Mucosa of descending colon (tissue), 3 donors: ENCODE data around the gene PSPC1. TPM values are rescaled to one million over a fixed set of nuclear protein-coding genes. Genes with fewer than 3 reads are reported as not detected.

Experiments used
- ATAC-seq: fragments of 200-7000 bp; cut with Tn5 transposase; one replicate; pipeline ENCODE4 v1.9.1; 2020; ENCODE audit warnings: mild to moderate bottlenecking, moderate library complexity
- DNase-seq, 3 donors: peaks; one replicate each; pipeline ENCODE4 v3.0.0-alpha.2; 2020
- H3K36me3 ChIP-seq: fragments of 200-600 bp; one replicate; pipeline ENCODE4 v1.8.0; 2021; ENCODE audit warnings: low read depth, mild to moderate bottlenecking
- H3K4me1 ChIP-seq: fragments of 200-600 bp; one replicate; pipeline ENCODE4 v1.8.0; 2021; ENCODE audit warnings: low read depth, mild to moderate bottlenecking
- H3K4me3 ChIP-seq: fragments of 200-600 bp; one replicate; pipeline ENCODE4 v1.8.0; 2021; ENCODE audit warnings: mild to moderate bottlenecking
- H3K9me3 ChIP-seq: fragments of 200-600 bp; one replicate; pipeline ENCODE4 v1.8.0; 2021; ENCODE audit warnings: mild to moderate bottlenecking
- CTCF ChIP-seq: fragments of 200-600 bp; IDR thresholded peaks from one replicate; pipeline ENCODE4 v1.8.0; 2022; ENCODE audit warnings: antibody characterized with exemption, mild to moderate bottlenecking
- intact Hi-C, 2 donors: fragments of 100-400 bp; cut with DNase I in 1 of 2; cut with micrococcal nuclease in 1 of 2; formaldehyde crosslinking; loops; one replicate each; pipeline versions ENCODE4 v1.11.0 to v1.11.1; 2022; cut with DNase I, micrococcal nuclease
- total RNA-seq, 3 donors: library from RNA; stranded (reverse); fragmentation: NEBNext Ultra II Directional in 2 of 3; extraction: Animal tissue kit (Norgen Biotek cat#: 25700) in 2 of 3; gene quantifications; one replicate each; pipeline versions ENCODE4 v1.2.1 to v1.2.4, GENCODE V29; 2021 to 2023
- donor health status: DM: no; HTN: no; CAD: no; lungs with moderate emphysema.
- donor health status: DM: no; HTN: no; CAD: no.
- donor health status: DM: no; HTN: yes; CAD: no.

Gene PSPC1
- total RNA-seq, 3 donors from 2014 or later = 40.1 to 47.9 (median 42.9) TPM

GRCh38 chr13:19657872-19658591, 124.7 kb downstream of the PSPC1 start:
- no peak for TF ChIP-seq CTCF
- no peak for ATAC-seq
- no peak for DNase-seq
- no peak overlapping the region for H3K4me3 ChIP-seq
- H3K4me1 ChIP-seq = no peaks in the 10 kb centered on the region
- intact Hi-C loops = no loop called here
- no peaks in the 10 kb centered on the region for H3K9me3 ChIP-seq
- no peaks in the 10 kb centered on the region for H3K36me3 ChIP-seq

Other genes with a start within 250 kb of the PSPC1 start
- not detected for gene TPTE2, start 221.4 kb downstream of the PSPC1 start, total RNA-seq
- gene MPHOSPH8, start 149.3 kb downstream of the PSPC1 start, total RNA-seq = 10 to 100 TPM; 27.2 to 65.0 (median 33.5) TPM
- 10 to 100 TPM in 1 of 3 donors, 1 to 10 TPM in 2; 7.4 to 13.9 (median 9.2) TPM for gene ZMYM5, start 80.7 kb upstream of the PSPC1 start, total RNA-seq
- 10 to 100 TPM; 58.9 to 85.1 (median 70.3) TPM for gene ZMYM2, start 175.8 kb upstream of the PSPC1 start, total RNA-seq